Neural progenitor cell (in vitro differentiated cells): ENCODE data around the gene KITLG. TPM values are rescaled to one million over a fixed set of nuclear protein-coding genes. Genes with fewer than 3 reads are reported as not detected.
"Not testable (repeated sequence)": the region's sequence is repeated elsewhere in the genome, so short reads cannot be mapped to it uniquely, and the experiment has no call there.

Experiments
- DNase-seq: peaks from one replicate; pipeline ENCODE4 v3.0.0-alpha.2; 2016; ENCODE audit warnings: low spot score
- H2AFZ ChIP-seq: fragments of 200-600 bp; sonication (generic); replicated peaks from 2 replicates; pipeline ENCODE4 v1.6.1; 2016; ENCODE audit warnings: antibody characterized with exemption
- H3F3A ChIP-seq: fragments of 200-600 bp; sonication (generic); 2 replicates; pipeline ENCODE4 v1.6.1; 2016; ENCODE audit warnings: antibody characterized with exemption, low read depth
- H3K27ac ChIP-seq: fragments of 200-600 bp; sonication (generic); 2 replicates; pipeline ENCODE4 v1.5.1; 2016; ENCODE audit warnings: mild to moderate bottlenecking
- H3K27me3 ChIP-seq: fragments of 200-600 bp; sonication (generic); 2 replicates; pipeline ENCODE4 v1.6.1; 2016; ENCODE audit warnings: mild to moderate bottlenecking, moderate library complexity
- H3K36me3 ChIP-seq: fragments of 200-600 bp; sonication (generic); 2 replicates; pipeline ENCODE4 v1.5.1; 2016
- H3K4me1 ChIP-seq: fragments of 200-600 bp; sonication (generic); 2 replicates; pipeline ENCODE4 v1.6.1; 2016; ENCODE audit warnings: mixed run types
- H3K4me2 ChIP-seq: fragments of 200-600 bp; sonication (generic); 2 replicates; pipeline ENCODE4 v1.6.1; 2016
- H3K4me3 ChIP-seq: fragments of 200-600 bp; sonication (generic); 2 replicates; pipeline ENCODE4 v1.5.1; 2016
- H3K79me2 ChIP-seq: fragments of 200-600 bp; sonication (generic); 2 replicates; pipeline ENCODE4 v1.6.1; 2016; ENCODE audit warnings: low read depth
- H3K9ac ChIP-seq: fragments of 200-600 bp; sonication (generic); 2 replicates; pipeline ENCODE4 v1.6.1; 2016
- H3K9me3 ChIP-seq: fragments of 200-600 bp; sonication (generic); 2 replicates; pipeline ENCODE4 v1.5.1; 2016; ENCODE audit warnings: low read depth
- H4K20me1 ChIP-seq: fragments of 200-600 bp; sonication (generic); 2 replicates; pipeline ENCODE4 v1.6.1; 2016; ENCODE audit warnings: low read depth
- H3K27ac Mint-ChIP-seq: 3 replicates; pipeline ENCODE4 v1.8.0; 2021; ENCODE audit warnings: mixed read lengths
- H3K27me3 Mint-ChIP-seq: 2 replicates; pipeline ENCODE4 v1.8.0; 2022; ENCODE audit warnings: low read depth, mild to moderate bottlenecking, inconsistent platforms, moderate library complexity, mixed read lengths; ENCODE audit not compliant: insufficient read depth
- H3K36me3 Mint-ChIP-seq: 3 replicates; pipeline ENCODE4 v1.8.0; 2021; ENCODE audit warnings: mixed read lengths
- H3K4me1 Mint-ChIP-seq: 3 replicates; pipeline ENCODE4 v1.8.0; 2021; ENCODE audit warnings: mixed read lengths
- H3K4me3 Mint-ChIP-seq: 3 replicates; pipeline ENCODE4 v1.8.0; 2021; ENCODE audit warnings: mild to moderate bottlenecking, moderate library complexity, mixed read lengths
- H3K9me3 Mint-ChIP-seq: 3 replicates; pipeline ENCODE4 v1.8.0; 2020; ENCODE audit warnings: mixed read lengths
- CTCF ChIP-seq: fragments of 200-600 bp; sonication (generic); IDR thresholded peaks from 2 replicates; pipeline ENCODE4 v1.5.1; 2017; ENCODE audit warnings: antibody characterized with exemption, mild to moderate bottlenecking
- EZH2 ChIP-seq: fragments of 200-600 bp; sonication (generic); IDR thresholded peaks from 2 replicates; pipeline ENCODE4 v1.6.1; 2017; ENCODE audit warnings: antibody characterized with exemption, mild to moderate bottlenecking, moderate library complexity
- EZH2phosphoT487 ChIP-seq: fragments of 200-600 bp; sonication (generic); IDR thresholded peaks from 2 replicates; pipeline ENCODE4 v1.6.1; 2017; ENCODE audit warnings: antibody characterized with exemption
- total RNA-seq: library from RNA; depleted of rRNA; stranded (reverse); fragments of >200 nt; gene quantifications from 2 replicates; pipeline ENCODE4 v1.2.3, GENCODE V29; 2015; ENCODE audit warnings: low replicate concordance

The KITLG gene
- total RNA-seq, 1 donor from 2014 or later: 1.0 TPM

- H3K4me1 ChIP-seq: peaks cover 29% of the 10 kb centered on the region
- Mint-ChIP-seq H3K36me3 (peaks cover 6% of the 10 kb centered on the region), H3K27me3 (no peaks in the 10 kb centered on the region), H3K4me3 (no peak overlapping the region), H3K9me3 (peaks cover 36% of the 10 kb centered on the region), H3K4me1 (peaks cover 26% of the 10 kb centered on the region), H3K27ac (no peak overlapping the region)
- TF ChIP-seq CTCF (no peak), EZH2 (no peak)
- peaks cover 17% of the 10 kb centered on the region for H3F3A ChIP-seq
- DNase-seq: no peak
- H3K9ac ChIP-seq: no peak overlapping the region
- H3K4me3 ChIP-seq: no peak overlapping the region
- H3K79me2 ChIP-seq: no peaks in the 10 kb centered on the region
- no peaks in the 10 kb centered on the region for H3K27me3 ChIP-seq
- no peak overlapping the region for H3K4me2 ChIP-seq
- H3K36me3 ChIP-seq: no peaks in the 10 kb centered on the region
- no peaks in the 10 kb centered on the region for H3K9me3 ChIP-seq
- no peak overlapping the region for H3K27ac ChIP-seq
- H4K20me1 ChIP-seq: no peaks in the 10 kb centered on the region
- H2AFZ ChIP-seq: no peak overlapping the region
These were observed 111.7 kb downstream of the KITLG start for GRCh38 chr12:88468581-88468980.

DNA sequence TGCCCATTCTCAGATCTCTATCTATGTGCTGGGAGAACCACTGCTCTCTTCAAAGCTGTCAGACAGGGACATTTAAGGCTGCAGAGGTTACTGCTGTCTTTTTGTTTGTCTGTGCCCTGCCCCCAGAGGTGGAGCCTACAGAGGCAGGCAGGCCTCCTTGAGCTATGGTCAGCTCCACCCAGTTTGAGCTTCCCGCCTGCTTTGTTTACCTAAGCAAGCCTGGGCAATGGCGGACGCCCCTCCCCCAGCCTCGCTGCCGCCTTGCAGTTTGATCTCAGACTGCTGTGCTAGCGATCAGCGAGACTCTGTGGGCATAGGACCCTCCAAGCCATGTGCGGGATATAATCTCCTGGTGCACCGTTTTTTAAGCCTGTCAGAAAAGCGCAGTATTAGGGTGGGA is 113.6 kb downstream of the KITLG start:
- H3K36me3 Mint-ChIP-seq, DNase-seq, H3K27ac Mint-ChIP-seq, H3K36me3 ChIP-seq, H3K4me2 ChIP-seq, H3K9ac ChIP-seq, H4K20me1 ChIP-seq, H3K4me3 Mint-ChIP-seq, H2AFZ ChIP-seq, H3K4me3 ChIP-seq, H3K27ac ChIP-seq, H3K27me3 ChIP-seq, H3K9me3 ChIP-seq, H3K79me2 ChIP-seq, H3F3A ChIP-seq, H3K27me3 Mint-ChIP-seq: not testable (repeated sequence)
- H3K9me3 Mint-ChIP-seq: peaks cover 36% of the 10 kb centered on the region
- H3K4me1 Mint-ChIP-seq: peaks cover 10% of the 10 kb centered on the region
- peaks cover 10% of the 10 kb centered on the region for H3K4me1 ChIP-seq

- no peaks in the 10 kb centered on the region for H3K79me2 ChIP-seq
- H3K36me3 ChIP-seq: no peaks in the 10 kb centered on the region
- Mint-ChIP-seq H3K36me3 (peaks cover 4% of the 10 kb centered on the region), H3K27ac (no peak overlapping the region), H3K4me3 (no peak overlapping the region), H3K4me1 (no peaks in the 10 kb centered on the region), H3K27me3 (peaks cover 9% of the 10 kb centered on the region), H3K9me3 (peaks cover 7% of the 10 kb centered on the region)
- H3F3A ChIP-seq: no peaks in the 10 kb centered on the region
- TF ChIP-seq CTCF (no peak), EZH2 (no peak), EZH2phosphoT487 (no peak)
- H3K9me3 ChIP-seq: no peaks in the 10 kb centered on the region
- no peak overlapping the region for H3K9ac ChIP-seq
- no peak overlapping the region for H3K27ac ChIP-seq
- no peak overlapping the region for H2AFZ ChIP-seq
- H3K4me1 ChIP-seq: no peaks in the 10 kb centered on the region
- DNase-seq: no peak
- no peaks in the 10 kb centered on the region for H4K20me1 ChIP-seq
- H3K4me3 ChIP-seq: no peak overlapping the region
- H3K27me3 ChIP-seq: no peaks in the 10 kb centered on the region
- no peak overlapping the region for H3K4me2 ChIP-seq
These were observed 121.9 kb downstream of the KITLG start for GRCh38 chr12:88458327-88458726.

DNA sequence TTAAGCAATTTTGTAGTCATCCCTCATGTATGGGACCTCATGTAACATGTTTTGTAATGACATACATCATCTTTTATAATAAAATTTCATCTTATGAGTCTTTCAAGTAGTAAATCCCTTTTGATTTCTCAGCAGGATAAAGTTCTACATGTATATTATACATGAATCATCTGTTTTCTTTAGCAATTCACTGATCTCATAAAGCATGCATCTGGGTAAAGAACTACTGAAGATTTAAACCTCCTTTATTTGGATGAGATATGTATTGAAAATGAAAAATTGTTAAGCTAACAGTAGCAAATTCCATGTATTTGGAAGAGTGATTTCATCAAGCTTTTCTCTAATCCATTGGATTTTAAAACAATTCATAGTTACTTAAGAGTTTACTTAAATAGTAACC is 126.9 kb downstream of the KITLG start:
- Histone ChIP-seq H3K27me3 (no peaks in the 10 kb centered on the region), H3K79me2 (no peaks in the 10 kb centered on the region), H4K20me1 (no peaks in the 10 kb centered on the region), H2AFZ (no peak overlapping the region), H3K4me3 (no peak overlapping the region), H3K27ac (no peak overlapping the region), H3F3A (no peaks in the 10 kb centered on the region), H3K9me3 (no peaks in the 10 kb centered on the region), H3K36me3 (no peaks in the 10 kb centered on the region), H3K9ac (no peak overlapping the region), H3K4me2 (no peak overlapping the region), H3K4me1 (peaks cover 7% of the 10 kb centered on the region)
- no peak for DNase-seq
- Mint-ChIP-seq H3K9me3 (peaks cover 3% of the 10 kb centered on the region), H3K4me3 (no peak overlapping the region), H3K27me3 (peaks cover 4% of the 10 kb centered on the region), H3K4me1 (peaks cover 10% of the 10 kb centered on the region), H3K36me3 (peaks cover 4% of the 10 kb centered on the region), H3K27ac (no peak overlapping the region)
- TF ChIP-seq EZH2 (no peak), CTCF (no peak), EZH2phosphoT487 (no peak)
